HepG2 (cell line): Measurements from ENCODE around the gene ST13. TPM values are rescaled to one million over a fixed set of nuclear protein-coding genes. Genes with fewer than 3 reads are reported as not detected.

ENCODE experiments used
- ATAC-seq: fragments of 200-7000 bp; cut with Tn5 transposase; 3 replicates; pipeline ENCODE4 v1.9.1; 2020; ENCODE audit warnings: mild to moderate bottlenecking, moderate library complexity
- BruUV-seq: library from RNA; stranded (reverse); fragments of 400-500 nt; replicated peaks from 2 replicates; lab custom pipeline; 2021; lab: Mats Ljungman, UMichigan
- CTCF ChIA-PET: fragments of 300-600 bp; formaldehyde crosslinking; extraction: SDS; loops from one replicate; lab custom pipeline; 2021; ENCODE audit warnings: low total read pairs, inconsistent platforms, low intra/inter-chr PET ratio; lab: Yijun Ruan, JAX
- POLR2A ChIA-PET: fragments of 350-600 bp; sonication (Branson Sonifier 250); formaldehyde crosslinking; loops from one replicate; lab custom pipeline; 2020; ENCODE audit warnings: antibody characterized with exemption, inconsistent platforms; lab: Yijun Ruan, JAX
- DNase-seq: peaks from one replicate; pipeline ENCODE4 v3.0.0-alpha.2; 2015; ENCODE audit warnings: low spot score
- FAIRE-seq: peaks from 3 replicates; lab custom pipeline; 2011; peaks lifted over from hg19 to GRCh38; lab: Jason Lieb, UNC
- H2AFZ ChIP-seq: one replicate; pipeline ENCODE4 v1.6.1; 2011; ENCODE audit warnings: low read length, inconsistent platforms
- H3K27ac ChIP-seq: fragments of 300-600 bp; 3 replicates; pipeline ENCODE4 v1.8.0; 2011; ENCODE audit warnings: mixed run types, mild to moderate bottlenecking, mixed read lengths, low read length, inconsistent platforms; ENCODE audit not compliant: insufficient read depth; ENCODE audit errors: extremely low read length
- H3K27me3 ChIP-seq, 2 experiments: fragments of 200-600 bp in 1 of 2; 2 replicates in 1 of 2; 3 replicates in 1 of 2; pipeline versions ENCODE4 v1.6.0 to v1.8.0; 2011; ENCODE audit warnings: low read length in 2 of 2, mild to moderate bottlenecking in 2 of 2, moderate library complexity in 2 of 2, inconsistent platforms in 1 of 2; ENCODE audit not compliant: insufficient read depth in 2 of 2, control insufficient read depth in 1 of 2
- H3K36me3 ChIP-seq, 2 experiments: fragments of 200-600 bp in 1 of 2; replicated peaks in 1 of 2; 2 replicates in 1 of 2; 3 replicates in 1 of 2; pipeline versions ENCODE4 v1.5.1 to v1.8.0; 2011; ENCODE audit warnings: low read length in 2 of 2, inconsistent platforms in 1 of 2; ENCODE audit not compliant: insufficient read depth in 2 of 2, control insufficient read depth in 1 of 2
- H3K4me1 ChIP-seq: 2 replicates; pipeline ENCODE4 v1.5.1; 2012; ENCODE audit warnings: low read length, inconsistent platforms; ENCODE audit not compliant: insufficient read depth
- H3K4me2 ChIP-seq: 2 replicates; pipeline ENCODE4 v1.6.0; 2011; ENCODE audit warnings: low read depth, low read length, inconsistent platforms
- H3K4me3 ChIP-seq, 3 experiments: fragments of 200-600 bp in 1 of 3; sonication (generic), shearing (Covaris generic) in 1 of 3; replicated peaks in 1 of 3; 2 replicates each; pipeline ENCODE4 v1.5.1; 2011 to 2016; ENCODE audit warnings: low read length in 3 of 3, inconsistent platforms in 2 of 3, low read depth in 2 of 3, mild to moderate bottlenecking in 2 of 3, control low read depth in 1 of 3, mixed read lengths in 1 of 3; ENCODE audit not compliant: insufficient read depth in 1 of 3
- H3K79me2 ChIP-seq: one replicate; pipeline ENCODE4 v1.6.1; 2011; ENCODE audit warnings: low read length, inconsistent platforms; ENCODE audit not compliant: insufficient read depth
- H3K9ac ChIP-seq: 2 replicates; pipeline ENCODE4 v1.6.0; 2011; ENCODE audit warnings: mild to moderate bottlenecking, low read depth, low read length, inconsistent platforms; ENCODE audit not compliant: insufficient read depth
- H3K9me3 ChIP-seq: 2 replicates; pipeline ENCODE4 v1.5.1; 2012; ENCODE audit warnings: mild to moderate bottlenecking, low read length
- H4K20me1 ChIP-seq: 2 replicates; pipeline ENCODE4 v1.6.0; 2011; ENCODE audit warnings: inconsistent platforms, mild to moderate bottlenecking, low read length, moderate library complexity; ENCODE audit not compliant: insufficient read depth
- IKZF1 ChIP-seq: fragments of 450-650 bp; IDR thresholded peaks from 2 replicates; pipeline ENCODE4 v1.7.1; 2016
- MAFF ChIP-seq: IDR thresholded peaks from 2 replicates; pipeline ENCODE4 v1.6.1; 2011; ENCODE audit warnings: low read depth, low read length, improper control_type of control experiment
- MEIS1 ChIP-seq: sonication (generic); formaldehyde crosslinking; IDR thresholded peaks from 2 replicates; pipeline ENCODE4 v1.9.0; 2021; ENCODE audit warnings: mild to moderate bottlenecking, missing genetic modification reagents, moderate library complexity, borderline replicate concordance
- SNAI1 ChIP-seq: sonication (generic); formaldehyde crosslinking; IDR thresholded peaks from 2 replicates; pipeline ENCODE4 v1.5.0; 2020; ENCODE audit warnings: mild to moderate bottlenecking, missing genetic modification reagents, borderline replicate concordance
- ZNF333 ChIP-seq: sonication (generic); formaldehyde crosslinking; IDR thresholded peaks from 2 replicates; pipeline ENCODE4 v1.4.0; 2020; ENCODE audit warnings: mild to moderate bottlenecking, missing genetic modification reagents, borderline replicate concordance
- ZNF383 ChIP-seq: sonication (generic); formaldehyde crosslinking; IDR thresholded peaks from 2 replicates; pipeline ENCODE4 v1.4.0; 2020; ENCODE audit warnings: missing genetic modification reagents, mild to moderate bottlenecking, borderline replicate concordance
- ZNF430 ChIP-seq: sonication (generic); formaldehyde crosslinking; IDR thresholded peaks from 2 replicates; pipeline ENCODE4 v1.9.0; 2021; ENCODE audit warnings: mild to moderate bottlenecking, missing genetic modification reagents
- ZNF441 ChIP-seq: sonication (generic); formaldehyde crosslinking; IDR thresholded peaks from 2 replicates; pipeline ENCODE4 v1.7.0; 2021; ENCODE audit warnings: missing genetic modification reagents, borderline replicate concordance
- ZSCAN31 ChIP-seq: sonication (generic); formaldehyde crosslinking; IDR thresholded peaks from 2 replicates; pipeline ENCODE4 v1.5.0; 2020; ENCODE audit warnings: low read depth, mild to moderate bottlenecking, missing genetic modification reagents
- in situ Hi-C: cut with HindIII; loops from 2 replicates; pipeline ENCODE4 v1.10.0; 2017; ENCODE audit warnings: low pct_unique_long_range_greater_than_20kb; ENCODE audit not compliant: extremely low pct_ligation_motif_present
- intact Hi-C: fragments of 100-400 bp; cut with micrococcal nuclease; formaldehyde crosslinking; loops from one replicate; pipeline ENCODE4 v1.10.0; 2022; ENCODE audit not compliant: unreplicated experiment
- polyA plus RNA-seq, 8 experiments: library from polyadenylated mRNA; depleted of rRNA in 3 of 8; stranded (reverse) in 7 of 8; unstranded in 1 of 8; fragments of >200 nt; fragmentation: Illumina TruSeq in 4 of 8; extraction: Trizol in 4 of 8; gene quantifications; 2 replicates each; pipeline versions ENCODE4 v1.2.1 to v1.2.3, GENCODE V29; 2011 to 2016; ENCODE audit warnings: low read depth in 4 of 8, missing spikeins in 1 of 8, mixed read lengths in 1 of 8; ENCODE audit not compliant: insufficient read depth in 1 of 8
- total RNA-seq, 5 experiments: library from RNA; depleted of rRNA; stranded (reverse); fragments of >200 nt; fragmentation: Illumina TruSeq; extraction: Trizol; gene quantifications; 2 replicates each; pipeline ENCODE4 v1.2.3, GENCODE V29; 2016; ENCODE audit warnings: low read depth in 1 of 5
- TF ChIP-seq, protein P1 (sequence below): sonication (generic); formaldehyde crosslinking; IDR thresholded peaks from 2 replicates; pipeline ENCODE4 v1.5.0; 2020; ENCODE audit warnings: mild to moderate bottlenecking, low read depth, missing genetic modification reagents, borderline replicate concordance

The ST13 gene
- total and polyA plus RNA-seq, 2 of the 13 experiments (the other 11 are each of a cell fraction or from before 2014, with no cell fraction given): 110 to 274 TPM

DNA sequence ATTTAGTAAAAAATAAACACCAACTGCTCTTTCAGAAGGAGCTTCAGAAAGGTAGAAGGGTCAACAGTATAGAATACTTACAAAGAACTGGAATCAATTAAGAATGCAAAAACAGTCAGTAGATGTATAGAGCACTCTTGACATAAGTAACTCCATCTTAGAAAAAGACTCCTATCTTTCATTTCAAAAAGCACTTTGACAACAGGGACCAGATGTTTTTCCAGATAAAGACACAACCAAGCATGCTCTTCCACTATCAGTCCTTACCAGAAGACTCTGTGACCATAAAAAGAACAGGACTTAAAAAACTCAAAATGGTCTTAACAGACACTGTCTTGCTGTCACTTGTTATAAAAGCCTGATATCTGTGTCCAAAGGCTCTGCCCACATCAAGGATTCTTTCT lies 42.5 kb downstream of the ST13 start:
- in situ Hi-C loops: no loop called here
- no peaks in the 10 kb centered on the region for H3K9me3 ChIP-seq
- ChIA-PET POLR2A (no interaction called here), CTCF (no interaction called here)
- peaks cover 27% of the 10 kb centered on the region for H3K4me1 ChIP-seq
- H3K4me2 ChIP-seq: no peak overlapping the region
- H3K27me3 ChIP-seq: no peaks in the 10 kb centered on the region; a peak in 1 of 5 replicates
- no peak overlapping the region for H2AFZ ChIP-seq
- no peak for DNase-seq
- ATAC-seq: no peak
- intact Hi-C loops: no loop called here
- H3K79me2 ChIP-seq: peaks cover 54% of the 10 kb centered on the region
- H3K36me3 ChIP-seq: 0 out of 5 replicates have a peak, but pooled peaks cover 0 to 3% of the 10 kb centered on the region in 2 experiments
- no peak overlapping the region for H3K9ac ChIP-seq
- BruUV-seq: no TSS peak
- no peak for TF ChIP-seq MAFF
- no peak for TF ChIP-seq MEIS1 (CRISPR knock-in tag)
- TF ChIP-seq, protein P1, sequence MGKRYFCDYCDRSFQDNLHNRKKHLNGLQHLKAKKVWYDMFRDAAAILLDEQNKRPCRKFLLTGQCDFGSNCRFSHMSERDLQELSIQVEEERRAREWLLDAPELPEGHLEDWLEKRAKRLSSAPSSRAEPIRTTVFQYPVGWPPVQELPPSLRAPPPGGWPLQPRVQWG (CRISPR knock-in tag): no peak
- TF ChIP-seq IKZF1: no peak
- no peak for TF ChIP-seq SNAI1
- TF ChIP-seq ZNF441 (CRISPR knock-in tag): no peak
- no peak for TF ChIP-seq ZNF430 (CRISPR knock-in tag)
- TF ChIP-seq ZNF383 (CRISPR knock-in tag): no peak
- no peak for TF ChIP-seq ZNF333
- TF ChIP-seq ZSCAN31 (CRISPR knock-in tag): no peak
- no peak for FAIRE-seq
- H3K4me3 ChIP-seq: no peak overlapping the region
- no peaks in the 10 kb centered on the region for H4K20me1 ChIP-seq
- no peak overlapping the region for H3K27ac ChIP-seq
